Cardiac muscle cell (in vitro differentiated cells and primary cell): ENCODE measurements around the gene ELF2. TPM values are rescaled to one million over a fixed set of nuclear protein-coding genes. Genes with fewer than 3 reads are reported as not detected.

Experiments
- DNase-seq, 2 donors: peaks; one replicate each; pipeline versions ENCODE4 v3.0.0 to v3.0.0-alpha.2; 2010 to 2017; ENCODE audit warnings: low read depth in 1 of 2, low spot score in 1 of 2
- H3K27ac ChIP-seq: fragments of 200-600 bp; sonication (generic); 2 replicates; pipeline ENCODE4 v1.5.1; 2016
- H3K27me3 ChIP-seq: fragments of 200-600 bp; sonication (generic); 2 replicates; pipeline ENCODE4 v1.6.0; 2016; ENCODE audit warnings: control low read depth
- H3K36me3 ChIP-seq: fragments of 200-600 bp; sonication (generic); 2 replicates; pipeline ENCODE4 v1.5.1; 2016; ENCODE audit warnings: control low read depth
- H3K4me1 ChIP-seq: fragments of 200-600 bp; sonication (generic); 2 replicates; pipeline ENCODE4 v1.8.1; 2017; ENCODE audit warnings: low read depth, mild to moderate bottlenecking, mixed run types
- H3K4me3 ChIP-seq: fragments of 200-600 bp; sonication (generic); 2 replicates; pipeline ENCODE4 v1.5.1; 2016; ENCODE audit warnings: mild to moderate bottlenecking
- H3K9me3 ChIP-seq: fragments of 200-600 bp; sonication (generic); 2 replicates; pipeline ENCODE4 v1.5.1; 2017; ENCODE audit warnings: low read depth, mild to moderate bottlenecking, control low read depth
- polyA plus RNA-seq: library from polyadenylated mRNA; unstranded; fragments of >200 nt; fragmentation: Nextera tagmentation; extraction: Ambion mirVana; gene quantifications from 2 replicates; pipeline ENCODE4 v1.2.1, GENCODE V29; 2016
- total RNA-seq: library from RNA; depleted of rRNA; stranded (reverse); fragments of >200 nt; gene quantifications from 2 replicates; pipeline ENCODE4 v1.2.3, GENCODE V29; 2016
- TF ChIP-seq, protein P1 (sequence below): IDR thresholded peaks from 2 replicates; pipeline ENCODE4 v1.5.1; 2012; ENCODE audit warnings: low read depth, mild to moderate bottlenecking, low read length

The ELF2 gene
- total and polyA plus RNA-seq, 2 experiments from 2014 or later, result 45.7 to 57.5 TPM

- H3K36me3 ChIP-seq, result no peaks in the 10 kb centered on the region
- no peaks in the 10 kb centered on the region for H3K27me3 ChIP-seq
- H3K9me3 ChIP-seq, result no peaks in the 10 kb centered on the region
- TF ChIP-seq, protein P1, sequence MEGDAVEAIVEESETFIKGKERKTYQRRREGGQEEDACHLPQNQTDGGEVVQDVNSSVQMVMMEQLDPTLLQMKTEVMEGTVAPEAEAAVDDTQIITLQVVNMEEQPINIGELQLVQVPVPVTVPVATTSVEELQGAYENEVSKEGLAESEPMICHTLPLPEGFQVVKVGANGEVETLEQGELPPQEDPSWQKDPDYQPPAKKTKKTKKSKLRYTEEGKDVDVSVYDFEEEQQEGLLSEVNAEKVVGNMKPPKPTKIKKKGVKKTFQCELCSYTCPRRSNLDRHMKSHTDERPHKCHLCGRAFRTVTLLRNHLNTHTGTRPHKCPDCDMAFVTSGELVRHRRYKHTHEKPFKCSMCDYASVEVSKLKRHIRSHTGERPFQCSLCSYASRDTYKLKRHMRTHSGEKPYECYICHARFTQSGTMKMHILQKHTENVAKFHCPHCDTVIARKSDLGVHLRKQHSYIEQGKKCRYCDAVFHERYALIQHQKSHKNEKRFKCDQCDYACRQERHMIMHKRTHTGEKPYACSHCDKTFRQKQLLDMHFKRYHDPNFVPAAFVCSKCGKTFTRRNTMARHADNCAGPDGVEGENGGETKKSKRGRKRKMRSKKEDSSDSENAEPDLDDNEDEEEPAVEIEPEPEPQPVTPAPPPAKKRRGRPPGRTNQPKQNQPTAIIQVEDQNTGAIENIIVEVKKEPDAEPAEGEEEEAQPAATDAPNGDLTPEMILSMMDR, result no peak
- no peak overlapping the region for H3K4me3 ChIP-seq
- H3K27ac ChIP-seq, result no peak overlapping the region
- no peak for DNase-seq
- no peaks in the 10 kb centered on the region for H3K4me1 ChIP-seq
These were observed 19.4 kb upstream of the ELF2 start for GRCh38 chr4:139196462-139196861.

- TF ChIP-seq, protein P1, result no peak
- Histone ChIP-seq H3K27ac (no peak overlapping the region), H3K4me3 (no peak overlapping the region), H3K9me3 (no peaks in the 10 kb centered on the region), H3K4me1 (no peaks in the 10 kb centered on the region), H3K27me3 (no peaks in the 10 kb centered on the region), H3K36me3 (no peaks in the 10 kb centered on the region)
- peak in 1 of 2 donors; percentile 35 for DNase-seq
These were observed 14.4 kb upstream of the ELF2 start for GRCh38 chr4:139191373-139191772.

DNA sequence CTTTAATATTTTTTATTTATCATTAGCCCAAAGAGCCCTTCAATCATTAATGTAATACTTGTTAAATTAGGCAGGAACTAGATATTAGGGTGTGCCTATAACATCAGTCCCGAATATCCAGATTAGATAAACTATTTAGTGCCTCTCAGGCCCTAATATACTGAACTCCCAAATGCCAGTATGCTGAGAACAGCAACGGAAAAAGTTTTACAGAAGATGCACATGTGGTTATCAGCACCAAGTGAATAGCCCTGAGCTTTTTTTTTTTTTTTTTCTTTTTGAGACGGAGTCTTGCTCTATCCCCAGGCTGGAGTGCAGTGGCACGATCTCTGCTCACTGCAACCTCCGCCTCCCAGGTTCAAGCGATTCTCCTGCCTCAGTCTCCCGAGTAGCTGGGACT, 13.0 kb upstream of the ELF2 start:
- Histone ChIP-seq H3K4me1 (no peaks in the 10 kb centered on the region), H3K27me3 (no peaks in the 10 kb centered on the region), H3K27ac (no peak overlapping the region), H3K4me3 (no peak overlapping the region), H3K36me3 (no peaks in the 10 kb centered on the region), H3K9me3 (no peaks in the 10 kb centered on the region)
- no peak for DNase-seq
- TF ChIP-seq, protein P1, result no peak

DNA sequence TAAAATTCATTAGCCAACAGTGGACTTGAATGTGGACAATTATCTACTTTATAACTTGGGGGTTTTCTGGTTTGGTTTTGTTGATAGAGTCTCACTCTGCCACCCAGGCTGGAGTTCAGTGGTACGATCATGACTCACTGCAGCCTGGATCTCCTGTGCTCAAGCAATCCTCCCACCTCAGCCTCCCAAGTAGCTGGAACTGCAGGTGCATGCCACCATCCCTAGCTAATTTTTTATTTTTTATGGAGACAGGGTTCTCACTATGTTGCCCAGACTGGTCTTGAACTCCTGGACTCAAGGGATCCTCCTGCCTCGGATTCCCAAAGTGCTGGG, 12.4 kb upstream of the ELF2 start:
- TF ChIP-seq, protein P1, result no peak
- H3K27me3 ChIP-seq, result no peaks in the 10 kb centered on the region

DNA sequence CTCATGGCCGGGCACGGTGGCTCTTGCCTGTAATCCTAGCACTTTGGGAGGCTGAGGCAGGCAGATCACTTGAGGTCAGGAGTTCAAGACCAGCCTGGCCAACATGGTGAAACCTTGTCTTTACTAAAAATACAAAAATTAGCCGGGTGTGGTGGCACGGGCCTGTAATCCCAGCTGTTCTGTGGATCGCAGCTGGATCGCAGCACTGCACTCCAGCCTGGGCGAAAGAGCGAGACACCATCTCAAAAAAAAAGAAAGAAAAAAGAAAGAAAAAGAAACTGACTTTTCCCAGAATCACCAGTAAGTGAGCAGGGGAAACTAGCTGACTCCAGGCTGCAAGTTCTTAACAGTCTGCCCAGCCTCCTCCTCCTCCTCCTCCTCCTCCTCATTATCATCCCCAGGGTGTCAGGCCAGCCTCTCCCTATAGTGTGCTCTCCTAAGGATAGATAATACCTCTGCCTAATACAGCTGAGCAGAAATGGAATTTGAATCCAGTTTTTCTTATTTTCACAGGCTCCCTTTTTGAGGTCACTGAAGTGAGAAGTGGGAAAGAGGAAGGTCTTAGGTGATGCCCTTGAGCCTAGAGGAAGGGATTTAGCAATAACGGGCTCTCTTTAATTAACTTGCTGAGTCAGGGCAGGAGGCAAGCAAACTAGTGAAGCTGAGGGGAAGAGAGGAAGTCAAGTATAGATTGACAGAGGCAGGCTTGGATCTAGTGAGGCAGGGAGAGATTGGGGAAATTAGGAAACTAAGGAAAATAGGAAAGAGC, 11.8 kb upstream of the ELF2 start:
- no peaks in the 10 kb centered on the region for H3K9me3 ChIP-seq
- H3K4me3 ChIP-seq, result no peak overlapping the region
- DNase-seq, result peak in 1 of 2 donors; percentile 34
- no peaks in the 10 kb centered on the region for H3K27me3 ChIP-seq
- H3K4me1 ChIP-seq, result no peaks in the 10 kb centered on the region
- H3K36me3 ChIP-seq, result no peaks in the 10 kb centered on the region
- TF ChIP-seq, protein P1, result no peak
- no peak overlapping the region for H3K27ac ChIP-seq

More for the DNA sequence above, 12.4 kb upstream of the ELF2 start:
- Histone ChIP-seq H3K36me3 (no peaks in the 10 kb centered on the region), H3K9me3 (no peaks in the 10 kb centered on the region), H3K4me1 (no peaks in the 10 kb centered on the region), H3K27ac (no peak overlapping the region), H3K4me3 (no peak overlapping the region)
- no peak for DNase-seq

DNA sequence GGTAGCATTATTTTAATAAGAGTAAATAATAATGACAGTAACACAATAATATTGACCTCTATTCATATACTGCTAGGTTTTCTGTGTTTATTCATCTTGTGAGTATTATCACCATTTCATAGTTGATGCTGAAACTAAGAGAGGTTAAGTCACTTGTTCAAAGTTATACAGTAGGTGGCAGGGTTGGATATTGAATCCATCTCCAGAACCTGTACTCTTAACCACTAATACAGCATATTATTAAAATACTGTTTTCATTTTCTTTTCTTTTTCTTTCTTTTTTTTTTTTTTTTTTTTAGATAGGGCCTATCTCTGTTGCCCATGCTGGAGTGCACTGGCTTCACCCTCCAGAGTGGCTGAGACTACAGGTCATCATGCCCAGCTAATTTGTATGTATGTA, 7.1 kb upstream of the ELF2 start:
- Histone ChIP-seq H3K36me3 (no peaks in the 10 kb centered on the region), H3K27ac (no peak overlapping the region), H3K27me3 (no peaks in the 10 kb centered on the region), H3K4me3 (no peak overlapping the region), H3K4me1 (no peaks in the 10 kb centered on the region), H3K9me3 (no peaks in the 10 kb centered on the region)
- TF ChIP-seq, protein P1, result peak; percentile 28
- DNase-seq, result peak in 1 of 2 donors; percentile 64
